CD4-positive, alpha-beta T cell treated with Interleukin-4 for 4 hours (primary cell): ENCODE results near the gene PMIS2.
A peak's percentile ranks its signal among the peaks of the same experiment; 100 is the strongest.

Experiments
- DNase-seq: peaks from one replicate; pipeline ENCODE4 v3.0.0-alpha.2; 2020

PMIS2 gene

GRCh38 chr19:35585848-35586247 is at the start of gene PMIS2:
TSS of gene PMIS2 (plus strand) at chr19:35586173. CDS start at chr19:35586260, 87 bp downstream.
- DNase-seq = no peak

GRCh38 chr19:35539314-35539713 is 46.7 kb upstream of the PMIS2 start:
- DNase-seq = no peak

- no peak for DNase-seq
Measured at GRCh38 chr19:35539850-35540249, 46.1 kb upstream of the PMIS2 start.

- no peak for DNase-seq
Measured at GRCh38 chr19:35540356-35540927, 45.5 kb upstream of the PMIS2 start.

DNA sequence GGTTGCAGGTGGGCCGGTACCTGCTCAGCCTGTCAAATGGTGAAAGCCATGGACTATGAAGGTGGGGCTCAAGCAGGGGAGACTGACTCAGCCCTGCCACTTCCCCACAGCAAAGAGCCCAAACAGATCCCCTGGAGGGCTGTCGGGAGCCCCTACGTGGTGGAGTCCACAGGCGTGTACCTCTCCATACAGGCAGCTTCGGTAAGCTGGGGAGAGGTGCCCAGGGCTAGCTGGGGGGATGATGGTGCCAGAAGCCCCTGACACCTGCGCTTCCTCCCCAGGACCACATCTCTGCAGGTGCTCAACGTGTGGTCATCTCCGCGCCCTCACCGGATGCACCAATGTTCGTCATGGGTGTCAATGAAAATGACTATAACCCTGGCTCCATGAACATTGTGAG is 43.8 kb upstream of the PMIS2 start:
- no peak for DNase-seq

GRCh38 chr19:35543280-35544109 is 42.5 kb upstream of the PMIS2 start:
- no peak for DNase-seq

DNA sequence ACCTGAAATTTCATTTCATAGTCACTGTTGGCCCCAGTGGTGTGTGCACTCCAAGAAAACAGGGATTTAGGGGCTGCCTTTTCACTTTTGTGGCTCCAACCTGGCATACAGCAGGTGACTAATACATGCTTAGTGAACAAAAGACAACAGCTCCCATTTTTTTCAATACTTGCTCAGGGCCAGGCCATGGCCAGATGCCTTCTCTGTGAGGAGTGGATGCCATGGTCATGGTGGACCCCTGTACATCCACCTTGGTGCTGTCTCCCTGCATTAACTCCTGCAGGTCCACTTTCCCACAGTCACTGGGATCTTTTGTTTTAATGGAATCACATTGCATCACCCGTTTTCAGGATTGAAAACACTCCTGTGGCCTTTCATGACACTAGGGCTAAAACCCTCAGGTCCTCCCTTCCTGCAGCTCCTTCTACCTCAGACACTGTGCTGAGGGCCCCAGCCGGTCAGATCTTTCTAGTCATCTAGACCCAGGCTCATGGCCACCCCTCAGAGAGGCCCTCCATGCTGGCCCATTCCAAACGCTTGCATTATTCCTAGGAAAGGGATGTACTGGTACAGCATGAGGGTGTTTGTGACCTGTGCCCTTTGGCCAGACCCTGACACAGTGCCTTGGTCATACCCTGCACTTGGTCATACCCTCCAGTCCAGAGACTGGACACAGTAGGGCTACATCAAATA is 41.7 kb upstream of the PMIS2 start:
- DNase-seq = no peak

DNA sequence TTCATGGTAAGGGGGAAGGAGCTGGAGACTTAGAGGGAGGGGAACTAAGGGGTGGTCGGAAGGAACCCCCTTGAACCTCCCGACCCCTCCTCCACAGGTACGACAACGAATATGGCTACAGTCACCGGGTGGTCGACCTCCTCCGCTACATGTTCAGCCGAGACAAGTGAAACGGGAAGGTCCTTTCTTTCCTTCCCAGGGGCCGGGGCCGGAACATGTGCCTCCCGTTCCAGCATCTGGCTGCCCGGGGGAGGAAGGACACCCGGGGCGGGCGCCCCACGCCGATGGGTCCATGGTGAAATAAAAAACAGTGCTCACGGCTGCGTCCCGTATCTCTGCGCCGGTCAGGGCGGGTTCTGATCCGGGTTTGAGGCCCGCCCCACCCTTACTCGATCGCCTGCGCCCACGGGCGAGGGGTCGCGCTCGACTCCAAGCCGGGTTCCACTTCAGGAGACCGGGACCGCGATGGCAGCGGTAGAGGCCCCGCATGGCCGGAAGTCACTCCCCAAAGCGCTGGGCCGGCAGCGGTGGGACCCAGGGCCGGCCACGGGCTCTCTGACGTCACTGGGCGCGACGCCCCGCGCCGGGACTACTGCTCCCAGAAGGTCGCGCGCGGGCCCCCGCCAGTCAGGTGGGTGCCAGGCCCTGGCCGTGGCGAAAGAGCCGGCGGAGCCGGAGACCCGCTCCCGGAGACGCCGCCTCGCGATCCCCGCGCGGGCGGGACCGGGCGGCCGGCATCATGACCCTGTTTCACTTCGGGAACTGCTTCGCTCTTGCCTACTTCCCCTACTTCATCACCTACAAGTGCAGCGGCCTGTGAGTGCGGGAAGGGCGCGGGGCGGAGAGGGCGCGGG is 40.7 kb upstream of the PMIS2 start, which contains the start of gene TMEM147:
TSS of gene TMEM147 (plus strand) at position 626 of the 854 bp plus-strand sequence. CDS start at position 740, 114 bp downstream.
- DNase-seq = peak; percentile 74

- DNase-seq = peak; percentile 45
Measured at GRCh38 chr19:35545855-35546381, 40.1 kb upstream of the PMIS2 start.

GRCh38 chr19:35546532-35546931 is 39.4 kb upstream of the PMIS2 start:
- no peak for DNase-seq

DNA sequence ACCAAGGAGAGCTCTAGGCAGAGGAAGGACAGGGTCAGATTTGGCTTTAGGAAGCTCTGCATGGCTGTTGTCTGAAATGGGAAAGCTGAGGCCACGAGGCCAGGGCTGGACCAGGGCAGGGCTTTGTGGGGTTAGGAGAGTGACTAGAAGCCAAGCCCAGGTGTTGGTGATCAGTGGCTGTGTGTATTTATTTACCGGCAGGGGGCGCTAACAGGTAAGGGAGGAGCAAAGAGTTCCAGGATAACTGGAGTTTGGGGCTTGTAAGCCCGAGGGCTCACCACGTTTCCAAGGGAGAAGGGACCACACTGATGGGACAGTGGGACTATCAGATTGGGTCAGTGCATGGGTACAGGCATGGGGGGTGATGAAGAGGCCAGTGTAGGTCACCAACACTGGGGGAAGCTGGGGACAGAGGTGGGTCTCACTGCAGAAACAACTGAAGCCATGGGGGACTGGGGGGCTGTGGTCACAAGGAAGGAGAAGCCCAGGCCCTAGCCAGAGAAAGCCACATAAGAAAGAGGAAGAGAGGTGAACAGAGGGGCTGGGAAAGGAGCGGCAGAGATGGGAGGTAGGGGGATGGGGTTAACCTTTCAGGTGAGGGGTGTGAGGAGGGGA is 36.7 kb upstream of the PMIS2 start:
- peak; percentile 61 for DNase-seq

DNA sequence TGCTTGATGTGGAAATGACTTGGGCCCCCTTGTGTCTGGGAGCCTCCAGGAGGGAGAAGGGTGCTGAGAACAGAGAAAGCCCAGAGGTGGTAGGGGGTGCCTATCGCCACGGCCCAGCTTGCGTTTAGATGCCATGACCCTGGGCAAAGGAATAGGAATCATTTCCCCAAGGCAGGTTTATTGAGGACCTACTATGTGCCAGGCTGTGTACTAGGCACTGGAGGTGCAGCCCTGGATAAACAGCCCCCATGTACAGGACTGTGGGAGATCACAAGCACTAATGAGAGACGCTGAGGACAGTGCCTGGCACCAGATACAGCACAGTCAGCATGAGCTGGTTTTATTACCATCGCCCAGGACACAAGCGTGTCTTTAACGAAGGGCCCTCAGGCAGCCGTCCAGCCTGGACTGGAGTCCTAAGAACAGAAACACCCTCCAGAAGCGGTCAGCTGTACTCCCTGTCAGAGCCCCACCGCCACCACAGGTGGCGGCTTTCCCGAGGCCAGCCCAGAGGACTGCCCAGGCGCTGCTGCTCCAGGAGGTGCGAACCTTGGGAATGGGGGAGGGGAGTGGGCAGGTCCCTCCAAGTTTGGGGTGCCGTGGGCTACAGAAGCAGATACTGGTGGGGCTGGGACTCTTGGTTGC is 36.0 kb upstream of the PMIS2 start:
- DNase-seq = no peak

- no peak for DNase-seq
Measured at GRCh38 chr19:35551091-35551810, 34.7 kb upstream of the PMIS2 start.

GRCh38 chr19:35552534-35553384 is 33.2 kb upstream of the PMIS2 start:
- DNase-seq = no peak

DNA sequence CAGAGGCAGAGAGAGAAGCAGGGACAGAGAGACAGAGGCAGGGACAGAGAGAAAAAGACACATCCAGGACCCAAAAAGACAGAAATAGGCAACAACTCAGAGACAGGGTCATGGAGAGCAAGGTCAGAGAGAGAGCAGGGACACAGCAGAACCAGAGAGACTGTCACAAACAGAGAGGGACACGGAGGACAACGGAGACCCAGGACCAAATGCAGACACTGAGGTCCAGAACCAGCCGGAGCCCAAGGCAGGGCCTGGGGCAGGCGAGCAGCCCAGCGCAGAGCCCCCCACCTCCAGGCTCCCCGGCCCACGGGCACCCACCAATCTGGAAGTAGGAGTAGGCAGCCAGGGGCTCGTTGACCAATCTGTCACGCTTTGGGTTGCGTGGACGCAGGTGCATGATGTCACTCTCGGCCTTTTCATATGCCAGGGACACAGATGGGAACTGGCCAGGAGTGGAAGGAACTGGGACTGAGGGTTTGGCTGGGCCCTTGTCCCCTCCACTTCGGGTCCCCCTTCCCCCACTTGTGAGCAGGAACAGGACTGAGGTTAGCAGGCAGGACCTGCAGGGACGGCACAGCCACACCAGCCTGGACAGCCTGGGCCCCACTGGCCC is 32.5 kb upstream of the PMIS2 start:
- no peak for DNase-seq

GRCh38 chr19:35554076-35554475 is 31.9 kb upstream of the PMIS2 start:
- DNase-seq = no peak

- DNase-seq = no peak
Measured at GRCh38 chr19:35555301-35556005, 30.5 kb upstream of the PMIS2 start.

DNA sequence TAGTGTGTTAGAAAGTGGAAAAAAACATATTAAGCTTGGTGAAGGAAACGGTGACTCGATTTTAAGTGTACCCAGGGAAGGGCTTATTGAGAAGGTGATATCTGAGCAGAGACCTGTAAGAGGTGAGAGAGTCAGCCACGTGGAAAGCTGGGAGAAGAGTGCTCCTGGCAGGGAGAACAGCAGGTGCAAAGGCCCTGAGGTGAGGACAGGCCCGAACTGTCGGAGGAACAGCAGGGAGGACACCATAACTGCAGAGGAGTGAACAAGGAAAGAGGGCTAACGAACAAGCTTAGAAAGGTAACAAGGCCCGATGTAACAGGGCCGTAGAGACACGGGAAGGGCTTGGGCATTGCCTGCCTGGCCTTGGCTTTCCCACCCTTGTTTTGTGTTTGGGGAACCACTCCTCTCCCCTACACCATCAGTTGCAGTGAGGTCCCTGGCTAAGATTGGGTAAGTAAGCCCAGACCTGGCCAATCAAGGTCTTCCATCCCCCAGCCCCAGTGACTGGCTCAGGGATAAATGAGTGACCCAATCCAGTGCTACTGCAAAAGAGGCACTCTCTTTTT is 29.9 kb upstream of the PMIS2 start:
- DNase-seq = no peak
